HFFc6 (cell line): ENCODE results near the gene PIGQ. TPM values are rescaled to one million over a fixed set of nuclear protein-coding genes. Genes with fewer than 3 reads are reported as not detected.

Experiments
- DNase-seq: peaks from one replicate; pipeline ENCODE4 v3.0.0-alpha.2; 2018
- H3K27ac Mint-ChIP-seq: 2 replicates; pipeline ENCODE4 v1.8.0; 2020; ENCODE audit warnings: mild to moderate bottlenecking, mixed read lengths
- H3K27me3 Mint-ChIP-seq: 2 replicates; pipeline ENCODE4 v1.8.0; 2021; ENCODE audit warnings: mild to moderate bottlenecking, moderate library complexity, mixed read lengths; ENCODE audit not compliant: insufficient read depth
- H3K36me3 Mint-ChIP-seq: 2 replicates; pipeline ENCODE4 v1.8.0; 2021; ENCODE audit warnings: low read depth, mixed read lengths
- H3K4me1 Mint-ChIP-seq: 2 replicates; pipeline ENCODE4 v1.8.0; 2020; ENCODE audit warnings: low read depth, mixed read lengths
- H3K4me3 Mint-ChIP-seq: 2 replicates; pipeline ENCODE4 v1.8.0; 2020; ENCODE audit warnings: mild to moderate bottlenecking, moderate library complexity, mixed read lengths
- H3K9me3 Mint-ChIP-seq: 2 replicates; pipeline ENCODE4 v1.8.0; 2020; ENCODE audit warnings: mild to moderate bottlenecking, mixed read lengths
- CTCF ChIP-seq: fragments of 200-600 bp; sonication (generic); IDR thresholded peaks from 2 replicates; pipeline ENCODE4 v1.5.0; 2021; ENCODE audit warnings: antibody characterized with exemption, mild to moderate bottlenecking
- total RNA-seq, 6 experiments: library from RNA; stranded (reverse); fragmentation: NEBNext Ultra II Directional; extraction: Animal tissue kit (Norgen Biotek cat#: 25700); gene quantifications; 2 replicates in 1 of 6; 3 replicates in 5 of 6; pipeline ENCODE4 v1.2.3, GENCODE V29; 2021

PIGQ gene
- total RNA-seq, 6 experiments from 2014 or later, result 30.4 to 39.5 (median 35.4) TPM

DNA sequence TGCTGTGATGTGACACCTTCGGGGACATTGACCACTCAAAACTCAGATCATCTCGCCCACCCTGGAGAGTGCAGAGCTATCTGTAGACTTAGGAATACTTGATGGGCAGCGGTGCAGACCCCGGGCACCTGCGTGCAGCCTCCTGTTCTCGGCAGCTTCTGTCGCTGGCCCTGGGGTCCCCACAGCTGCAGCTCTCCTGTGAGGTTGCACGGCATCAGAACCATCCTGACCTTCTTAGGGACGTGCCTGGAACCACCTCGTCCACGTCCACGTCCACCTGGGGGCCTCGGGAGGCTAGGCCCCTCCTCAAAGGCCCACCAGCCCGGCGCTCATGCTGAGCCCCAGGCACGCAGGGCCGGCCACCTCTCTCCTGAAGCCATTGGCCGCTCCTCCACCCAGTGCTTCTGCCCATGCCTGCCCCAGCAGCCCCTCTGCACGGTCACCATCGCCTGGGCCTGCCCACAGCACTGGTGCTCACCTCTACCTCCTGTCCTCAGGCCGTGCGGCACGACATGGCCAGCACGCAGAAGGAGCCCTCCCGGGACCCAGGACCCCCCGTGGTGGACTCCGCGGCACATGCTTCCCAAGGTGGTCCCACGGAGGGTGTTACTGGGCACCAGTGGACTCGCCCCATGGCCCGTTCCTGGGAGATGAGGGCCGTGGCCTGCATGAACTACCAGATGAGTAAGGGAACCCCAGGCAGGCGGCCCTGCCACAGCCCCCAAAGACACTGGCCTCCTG lies 58.7 kb downstream of the PIGQ start:
- TF ChIP-seq CTCF, result no peak
- Mint-ChIP-seq H3K36me3 (peaks cover 6% of the 10 kb centered on the region; the same call in 1 of the 2 replicates), H3K9me3 (no peaks in the 10 kb centered on the region), H3K4me1 (peaks cover 23% of the 10 kb centered on the region), H3K27ac (no peak overlapping the region), H3K27me3 (no peaks in the 10 kb centered on the region; the same call in none of the 2 replicates), H3K4me3 (no peak overlapping the region)
- no peak for DNase-seq

DNA sequence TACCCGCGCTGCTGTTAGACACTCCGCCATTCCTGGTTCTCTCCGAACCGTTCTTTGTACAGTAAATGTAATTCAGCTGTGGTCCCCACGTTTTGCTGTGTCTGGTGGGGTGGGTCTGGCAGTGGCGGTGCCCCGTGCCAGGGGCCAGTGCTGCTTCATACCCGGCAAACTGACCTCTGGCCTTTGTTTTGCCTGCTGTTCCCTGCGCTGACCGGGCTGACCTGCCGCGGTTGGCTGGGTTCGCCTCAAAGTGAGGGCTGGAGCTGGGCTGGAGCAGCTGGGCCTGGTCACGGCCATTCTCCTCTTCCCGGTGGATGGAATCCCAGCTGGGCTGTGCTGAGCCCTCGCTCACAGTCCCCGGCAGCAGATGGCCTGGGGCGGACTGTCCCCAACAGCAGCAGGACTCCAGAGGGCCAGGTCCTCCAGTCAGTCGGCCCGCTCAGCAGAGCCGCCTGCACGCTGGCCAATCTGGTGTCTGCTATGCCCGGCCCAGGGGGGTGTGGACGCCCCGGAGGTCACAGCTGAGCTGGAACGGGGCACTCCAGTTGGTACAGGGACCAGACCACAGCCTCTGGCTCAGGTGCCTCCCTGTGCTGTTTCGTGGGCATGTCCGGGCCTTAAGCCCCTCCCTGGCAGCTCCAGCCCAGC lies 59.5 kb downstream of the PIGQ start:
- no peak for DNase-seq
- H3K4me3 Mint-ChIP-seq, result no peak overlapping the region; the same call in 1 of the 2 replicates
- peaks cover 6% of the 10 kb centered on the region; the same call in 1 of the 2 replicates for H3K36me3 Mint-ChIP-seq
- no peaks in the 10 kb centered on the region; the same call in 1 of the 2 replicates for H3K27me3 Mint-ChIP-seq
- TF ChIP-seq CTCF, result no peak
- no peak overlapping the region for H3K27ac Mint-ChIP-seq
- H3K9me3 Mint-ChIP-seq, result no peaks in the 10 kb centered on the region
- peaks cover 16% of the 10 kb centered on the region for H3K4me1 Mint-ChIP-seq

- H3K27ac Mint-ChIP-seq, result no peak overlapping the region
- no peaks in the 10 kb centered on the region; the same call in 1 of the 2 replicates for H3K27me3 Mint-ChIP-seq
- no peak overlapping the region for H3K4me3 Mint-ChIP-seq
- H3K4me1 Mint-ChIP-seq, result peaks cover 12% of the 10 kb centered on the region
- peaks cover 6% of the 10 kb centered on the region; the same call in 1 of the 2 replicates for H3K36me3 Mint-ChIP-seq
- no peak for TF ChIP-seq CTCF
- no peaks in the 10 kb centered on the region for H3K9me3 Mint-ChIP-seq
- no peak for DNase-seq
Observed at GRCh38 chr16:629833-630248, 60.1 kb downstream of the PIGQ start.

- Mint-ChIP-seq H3K9me3 (no peaks in the 10 kb centered on the region), H3K4me3 (no peak overlapping the region), H3K27ac (no peak overlapping the region), H3K27me3 (no peaks in the 10 kb centered on the region; the same call in 1 of the 2 replicates), H3K4me1 (peaks cover 12% of the 10 kb centered on the region), H3K36me3 (peaks cover 6% of the 10 kb centered on the region; the same call in 1 of the 2 replicates)
- TF ChIP-seq CTCF, result no peak
- DNase-seq, result no peak
Observed at GRCh38 chr16:630249-630814, 60.6 kb downstream of the PIGQ start.

DNA sequence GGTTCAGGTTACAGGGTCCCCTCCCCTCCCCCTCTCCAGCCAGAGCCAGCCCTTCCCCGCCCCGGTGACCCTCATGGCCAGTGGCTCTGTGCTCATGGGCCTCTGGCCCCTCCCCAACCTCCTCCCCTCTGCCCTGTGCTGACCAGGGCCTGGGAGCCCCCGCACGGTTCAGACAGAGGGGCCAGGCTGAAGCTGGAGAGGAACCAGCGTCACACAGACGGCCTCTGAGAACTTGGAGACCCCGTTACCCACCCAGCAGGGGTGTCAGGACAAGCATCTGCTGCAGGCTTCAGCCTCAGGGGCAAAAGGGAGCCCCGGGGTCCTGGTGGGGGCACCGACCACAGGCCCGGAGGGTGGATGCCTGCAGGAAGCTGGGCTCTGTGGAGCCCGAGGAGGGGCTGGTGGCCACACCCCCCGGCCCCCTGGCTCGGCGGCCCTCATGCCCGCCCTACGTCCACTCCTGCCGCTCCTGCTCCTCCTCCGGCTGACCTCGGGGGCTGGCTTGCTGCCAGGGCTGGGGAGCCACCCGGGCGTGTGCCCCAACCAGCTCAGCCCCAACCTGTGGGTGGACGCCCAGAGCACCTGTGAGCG lies 61.1 kb downstream of the PIGQ start, which contains the start of gene WFIKKN1:
Gene WFIKKN1 (plus strand): TSS at position 171 of the 591 bp plus-strand sequence. CDS start 269 bp downstream, at position 440.
- H3K9me3 Mint-ChIP-seq, result no peaks in the 10 kb centered on the region
- no peaks in the 10 kb centered on the region; the same call in 1 of the 2 replicates for H3K27me3 Mint-ChIP-seq
- no peak for DNase-seq
- peaks cover 6% of the 10 kb centered on the region; the same call in 1 of the 2 replicates for H3K36me3 Mint-ChIP-seq
- H3K27ac Mint-ChIP-seq, result peak within 1 kb of the TSS; percentile 45; the same call in 1 of the 2 replicates
- H3K4me1 Mint-ChIP-seq, result peaks cover 12% of the 10 kb centered on the region
- H3K4me3 Mint-ChIP-seq, result no peak within 1 kb of the TSS
- TF ChIP-seq CTCF, result no peak
